NT2/D1 (cell line): ENCODE measurements around the gene RSL1D1.

ENCODE experiments used
- SUZ12 ChIP-seq: IDR thresholded peaks from 2 replicates; pipeline ENCODE4 v1.6.1; 2011; ENCODE audit not compliant: insufficient read length, insufficient read depth; ENCODE audit errors: extremely low read depth
- YY1 ChIP-seq: IDR thresholded peaks from 2 replicates; pipeline ENCODE4 v1.6.1; 2011; ENCODE audit not compliant: insufficient read length, insufficient read depth
- ZNF274 ChIP-seq: IDR thresholded peaks from 2 replicates; pipeline ENCODE4 v1.6.1; 2011; ENCODE audit warnings: mild to moderate bottlenecking, low read depth, low read length

- no peak for TF ChIP-seq ZNF274
- TF ChIP-seq YY1, result no peak
- no peak for TF ChIP-seq SUZ12
Observed at GRCh38 chr16:11797166-11797956, 54.0 kb downstream of the RSL1D1 start, which contains the start of gene ZC3H7A.
